Activated CD4-positive, CD25-positive, alpha-beta regulatory T cell treated with anti-CD3 and anti-CD28 coated beads, Interleukin-2, amount 50 U/mL, for 16 hours (primary cell): Measurements from ENCODE around the gene TSPYL2.
A peak's percentile ranks its signal among the peaks of the same experiment; 100 is the strongest.

Experiments used
- DNase-seq: peaks from one replicate; pipeline ENCODE4 v3.0.0-alpha.2; 2020; ENCODE audit warnings: low read depth, low spot score

Gene TSPYL2

GRCh38 chrX:53080628-53081580 lies 1.3 kb upstream of the TSPYL2 start:
- DNase-seq: no peak

DNA sequence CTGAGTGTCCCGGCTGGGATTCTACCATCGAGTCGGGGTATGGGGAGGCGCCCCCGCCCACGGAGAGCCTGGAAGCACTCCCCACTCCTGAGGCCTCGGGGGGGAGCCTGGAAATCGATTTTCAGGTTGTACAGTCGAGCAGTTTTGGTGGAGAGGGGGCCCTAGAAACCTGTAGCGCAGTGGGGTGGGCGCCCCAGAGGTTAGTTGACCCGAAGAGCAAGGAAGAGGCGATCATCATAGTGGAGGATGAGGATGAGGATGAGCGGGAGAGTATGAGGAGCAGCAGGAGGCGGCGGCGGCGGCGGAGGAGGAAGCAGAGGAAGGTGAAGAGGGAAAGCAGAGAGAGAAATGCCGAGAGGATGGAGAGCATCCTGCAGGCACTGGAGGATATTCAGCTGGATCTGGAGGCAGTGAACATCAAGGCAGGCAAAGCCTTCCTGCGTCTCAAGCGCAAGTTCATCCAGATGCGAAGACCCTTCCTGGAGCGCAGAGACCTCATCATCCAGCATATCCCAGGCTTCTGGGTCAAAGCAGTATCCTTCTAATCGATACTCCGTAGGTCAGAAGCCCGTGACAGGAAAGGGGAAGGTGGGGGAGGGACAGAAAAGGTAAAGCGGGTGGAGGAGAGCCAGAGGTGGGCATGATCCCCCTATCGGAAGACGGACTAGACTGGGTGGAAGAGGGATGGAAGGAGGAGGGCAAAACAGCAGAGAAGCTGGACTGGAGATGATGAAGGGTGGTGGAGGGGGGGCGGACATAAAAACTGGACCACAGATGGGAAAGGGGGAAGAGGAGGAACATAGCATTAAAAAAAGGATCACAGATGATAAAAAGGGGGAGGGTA lies 828 bp downstream of the TSPYL2 start:
- DNase-seq: no peak

- DNase-seq: no peak
These were observed 1.9 kb downstream of the TSPYL2 start for GRCh38 chrX:53084043-53084570.

DNA sequence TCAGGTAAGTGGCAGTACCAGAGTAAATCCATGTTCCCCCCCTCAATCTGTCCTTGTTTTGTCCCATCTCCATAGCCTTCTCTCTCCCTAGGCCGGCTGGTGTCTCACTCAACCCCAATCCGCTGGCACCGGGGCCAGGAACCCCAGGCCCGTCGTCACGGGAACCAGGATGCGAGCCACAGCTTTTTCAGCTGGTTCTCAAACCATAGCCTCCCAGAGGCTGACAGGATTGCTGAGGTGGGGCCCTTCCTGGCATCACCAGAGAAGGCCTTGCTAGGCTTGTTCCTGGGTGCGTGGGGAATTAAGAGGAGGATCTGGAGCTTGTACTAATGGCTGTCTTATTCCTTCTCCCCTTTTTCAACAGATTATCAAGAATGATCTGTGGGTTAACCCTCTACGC lies 2.7 kb downstream of the TSPYL2 start:
- no peak for DNase-seq

- DNase-seq: no peak
These were observed 3.6 kb downstream of the TSPYL2 start for GRCh38 chrX:53085661-53086229.

DNA sequence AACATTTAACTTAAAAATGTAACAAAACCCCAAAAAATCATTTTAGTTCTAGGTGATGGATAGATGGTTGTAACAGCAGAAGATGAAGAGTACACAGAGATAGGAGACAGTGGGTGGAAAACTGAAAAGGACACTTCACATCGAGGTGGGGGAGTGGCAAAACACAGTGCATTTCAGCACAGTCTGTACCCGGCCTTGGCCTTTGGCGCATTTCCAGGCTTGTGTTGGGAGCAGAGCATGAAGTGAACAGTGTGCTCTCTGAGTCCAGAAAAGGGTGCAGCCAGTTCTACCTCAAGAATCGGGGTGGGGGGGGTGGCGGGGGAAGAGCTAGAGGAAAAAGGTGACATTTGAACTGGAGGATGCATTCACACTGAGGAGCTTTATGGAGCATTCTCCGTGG lies 4.3 kb downstream of the TSPYL2 start:
- no peak for DNase-seq

DNA sequence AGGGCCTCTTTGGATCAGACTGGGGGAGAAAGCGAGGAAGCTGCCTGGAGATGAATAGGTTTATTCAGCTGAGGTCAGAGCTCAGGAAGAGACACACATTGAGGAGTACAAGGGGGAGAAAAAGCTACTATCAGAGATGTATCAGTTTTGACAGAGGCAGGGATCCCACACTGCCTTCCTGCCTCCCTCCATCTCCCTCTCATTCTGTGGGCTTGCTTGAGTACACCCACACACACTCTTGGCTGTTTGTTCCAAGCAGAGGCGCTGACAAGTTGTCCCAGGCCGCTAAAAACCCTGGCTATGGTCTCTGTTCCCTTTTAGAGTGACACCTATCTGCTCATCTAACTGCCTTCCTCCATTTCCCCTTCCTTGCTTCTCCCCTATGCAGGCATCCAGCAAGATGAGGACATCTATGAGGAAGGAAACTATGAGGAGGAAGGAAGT lies 5.2 kb downstream of the TSPYL2 start:
- DNase-seq: no peak

DNA sequence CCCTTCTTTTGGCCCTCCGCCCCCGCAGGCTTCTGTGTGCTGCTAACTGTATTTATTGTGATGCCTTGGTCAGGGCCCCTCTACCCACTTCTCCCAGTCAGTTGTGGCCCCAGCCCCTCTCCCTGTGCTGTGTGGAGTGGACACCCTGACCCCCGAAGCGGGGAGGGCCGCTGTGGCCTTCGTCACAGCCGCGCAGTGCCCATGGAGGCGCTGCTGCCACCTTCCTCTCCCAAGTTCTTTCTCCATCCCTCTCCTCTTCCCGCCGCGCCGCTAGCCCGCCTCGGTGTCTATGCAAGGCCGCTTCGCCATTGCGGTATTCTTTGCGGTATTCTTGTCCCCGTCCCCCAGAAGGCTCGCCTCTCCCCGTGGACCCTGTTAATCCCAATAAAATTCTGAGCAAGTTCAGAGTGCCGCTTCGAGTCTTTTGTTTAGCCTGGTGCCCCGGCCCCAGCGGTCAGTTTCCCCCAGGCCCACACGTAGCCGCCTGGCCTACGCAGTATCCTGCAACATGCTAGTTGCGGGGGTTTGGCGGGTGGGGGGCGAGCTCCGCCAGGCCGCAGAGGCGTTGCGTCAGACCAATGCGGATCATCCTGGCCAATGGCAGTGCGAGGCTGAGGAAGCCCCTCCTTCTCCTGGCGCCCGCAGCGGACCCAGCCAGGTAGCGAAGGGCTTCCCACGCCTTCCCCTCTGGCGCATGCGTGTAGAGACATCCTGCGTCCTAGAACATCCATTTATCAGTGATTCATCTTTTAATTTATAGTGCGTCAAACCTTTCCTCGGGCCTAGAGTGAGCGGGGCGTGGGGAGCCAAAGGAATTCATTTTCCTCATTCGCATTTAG lies 6.2 kb downstream of the TSPYL2 start:
- DNase-seq: peak; percentile 62

- no peak for DNase-seq
These were observed 7.2 kb downstream of the TSPYL2 start for GRCh38 chrX:53089224-53089842.

GRCh38 chrX:53089925-53090324 lies 7.8 kb downstream of the TSPYL2 start:
- DNase-seq: no peak

DNA sequence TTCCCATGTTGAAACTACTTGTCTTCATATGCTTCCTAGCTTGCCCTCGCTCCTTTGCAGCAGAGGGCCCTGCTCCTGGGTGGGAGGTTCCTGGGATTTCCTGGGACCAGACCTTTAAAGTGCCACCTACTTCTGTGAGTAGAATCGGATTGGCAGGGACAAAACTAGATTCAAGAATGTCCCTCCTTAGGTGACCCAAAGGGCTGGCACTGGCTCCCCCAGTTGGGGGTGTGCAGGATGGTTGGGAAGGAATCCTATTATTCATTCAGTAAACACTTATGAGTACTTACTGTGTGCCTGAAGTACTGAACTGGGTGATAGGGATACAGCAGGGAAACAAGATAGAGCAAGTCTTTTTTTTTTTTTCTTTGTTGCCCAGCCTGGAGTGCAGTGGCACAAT lies 9.2 kb downstream of the TSPYL2 start:
- DNase-seq: no peak

DNA sequence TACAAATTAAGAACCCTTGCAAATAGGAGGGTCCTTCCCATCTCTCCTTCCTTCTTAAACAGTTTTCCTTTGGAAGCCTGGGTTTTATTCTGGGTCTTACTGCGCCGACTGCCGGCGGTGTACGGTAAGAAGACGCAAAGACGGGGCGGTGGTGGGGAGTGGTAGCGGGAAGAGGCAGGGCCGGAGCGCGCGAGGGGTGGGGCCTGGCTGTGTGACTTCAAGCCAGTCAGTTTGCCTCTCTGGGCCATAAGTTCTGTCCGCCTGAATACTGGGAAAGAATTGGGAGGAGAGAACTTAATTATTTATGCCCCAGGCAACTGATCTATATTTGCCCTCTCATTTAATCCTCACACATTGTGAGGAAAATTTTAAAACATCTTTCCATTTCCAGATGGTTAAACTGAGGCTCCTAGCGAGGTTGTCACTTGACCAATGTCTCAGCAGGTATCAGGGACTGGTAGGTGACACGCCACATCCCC lies 11.0 kb downstream of the TSPYL2 start:
- no peak for DNase-seq

DNA sequence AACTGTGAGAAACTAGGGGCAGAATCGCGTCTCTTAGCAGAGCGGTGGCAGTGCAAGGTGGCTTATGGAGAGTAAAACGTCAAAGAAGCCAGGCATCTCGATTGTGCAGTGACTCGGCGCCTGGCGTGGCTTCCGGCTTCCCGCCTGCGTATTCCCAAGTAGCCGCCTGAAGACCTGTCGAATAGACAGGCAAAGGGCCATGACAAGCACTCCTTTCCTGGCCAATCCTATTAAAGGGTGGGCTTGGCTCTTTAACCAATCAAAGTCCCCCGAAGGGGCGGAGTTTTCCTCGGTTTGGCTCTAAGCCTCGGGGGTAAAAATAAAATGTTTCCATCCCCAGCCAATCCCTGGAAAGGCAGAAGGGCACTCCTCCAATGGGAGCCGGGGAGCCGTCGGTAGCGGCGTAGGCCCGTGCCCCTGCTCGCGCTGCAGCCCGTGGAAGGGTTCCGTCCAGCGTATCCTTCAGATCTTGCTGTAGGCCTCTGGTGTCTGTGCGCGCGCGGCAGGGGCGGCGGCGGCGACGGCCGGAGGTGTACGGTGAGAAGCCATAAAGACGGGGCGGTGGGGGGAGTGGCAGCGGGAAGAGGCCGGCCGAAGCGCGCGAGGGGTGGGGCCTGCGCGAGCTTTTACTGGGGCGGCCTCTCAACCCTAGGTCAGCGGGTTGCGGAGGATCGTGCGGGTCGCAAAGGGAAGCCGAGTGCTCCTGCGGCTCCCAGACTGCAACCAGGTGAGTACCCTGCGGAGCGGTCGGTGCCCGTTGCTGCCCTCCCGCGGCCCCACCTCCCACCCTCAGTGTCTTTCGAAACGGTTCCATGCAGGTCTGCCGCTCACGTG lies 11.8 kb downstream of the TSPYL2 start, which contains the start of gene KANTR:
KANTR (plus strand) TSS at position 395 of the 834 bp plus-strand sequence. CDS start 30,131 bp downstream, outside the sequence.
- peak; percentile 66 for DNase-seq

DNA sequence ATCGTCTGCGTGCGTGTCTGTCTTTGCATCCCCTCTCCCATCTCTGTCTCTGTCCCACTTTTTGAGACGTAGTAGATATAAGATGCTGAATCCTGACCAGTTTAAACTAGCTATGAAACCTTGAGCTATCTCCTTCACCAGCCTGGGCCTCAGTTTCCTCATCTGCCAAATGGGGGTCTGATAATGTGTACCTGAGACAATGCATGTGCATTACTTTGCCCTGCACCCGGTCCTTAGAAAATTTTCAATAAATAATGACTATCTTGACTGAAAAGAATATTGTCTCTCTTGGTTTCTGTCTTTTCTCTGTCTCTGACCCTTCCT lies 12.4 kb downstream of the TSPYL2 start:
- no peak for DNase-seq

- DNase-seq: no peak
These were observed 13.6 kb downstream of the TSPYL2 start for GRCh38 chrX:53095796-53096195.

DNA sequence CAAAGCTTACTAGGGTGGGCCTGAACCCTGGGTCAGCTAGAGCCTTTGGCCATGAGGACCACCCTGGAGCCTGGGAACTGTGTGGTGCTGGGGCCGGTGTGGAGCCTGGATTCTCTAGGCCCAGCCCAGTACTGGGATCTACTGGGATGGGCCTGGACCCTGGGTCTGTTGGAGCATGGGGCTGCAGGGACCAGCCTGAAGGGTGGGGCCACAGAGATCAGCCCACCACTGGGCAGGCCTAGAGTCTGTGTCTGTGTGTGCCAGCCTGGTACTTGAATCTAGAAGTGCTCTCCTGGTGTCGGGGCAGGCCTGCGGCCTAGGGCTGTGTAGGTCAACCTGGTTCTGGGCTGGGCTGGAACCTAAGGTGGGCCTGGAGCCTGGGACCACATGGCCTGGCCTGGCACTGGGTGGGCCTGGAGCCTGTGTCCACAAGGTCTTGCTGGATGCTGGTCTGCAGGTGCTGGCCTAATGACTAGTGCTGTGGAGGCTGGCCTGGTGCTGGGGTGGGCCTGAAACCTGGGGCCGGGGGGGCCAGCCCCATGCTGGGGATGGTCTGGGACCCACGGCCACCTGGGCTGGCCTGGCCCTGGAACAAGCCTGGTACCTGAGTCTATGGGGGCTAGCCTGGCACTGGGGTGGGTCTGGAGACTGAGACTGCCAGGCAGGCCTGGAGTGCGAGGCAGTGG lies 32.8 kb downstream of the TSPYL2 start:
- DNase-seq: no peak

- no peak for DNase-seq
These were observed 33.3 kb downstream of the TSPYL2 start for GRCh38 chrX:53115550-53115874.

DNA sequence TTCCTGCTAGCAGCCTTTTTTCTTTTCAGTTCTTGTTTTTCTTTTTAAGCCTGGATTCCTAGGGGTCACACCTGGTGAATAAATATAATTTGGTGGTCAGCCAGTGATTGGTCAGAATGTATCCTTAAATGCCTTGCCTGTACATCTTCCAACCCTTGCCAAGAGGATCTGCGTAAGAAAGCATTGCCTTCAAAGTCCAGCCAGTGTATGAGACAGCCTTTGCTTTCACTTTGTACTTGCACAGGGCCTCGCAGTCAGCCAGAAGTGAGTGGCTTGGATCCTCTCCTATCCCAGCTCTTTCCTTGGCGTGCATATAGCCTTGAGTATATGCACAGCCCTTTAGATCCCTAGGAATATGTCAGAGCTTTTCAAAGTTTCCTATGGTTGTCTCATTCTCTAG lies 33.9 kb downstream of the TSPYL2 start:
- no peak for DNase-seq

GRCh38 chrX:53122013-53122412 lies 39.8 kb downstream of the TSPYL2 start:
- DNase-seq: no peak
